Left ventricle myocardium inferior (tissue), 1 donor: ENCODE results near the gene ADAMTSL1. TPM values are rescaled to one million over a fixed set of nuclear protein-coding genes. Genes with fewer than 3 reads are reported as not detected.
"Not testable (repeated sequence)": the region's sequence is repeated elsewhere in the genome, so short reads cannot be mapped to it uniquely, and the experiment has no call there.

Experiments used
- DNase-seq: peaks from one replicate; pipeline ENCODE4 v3.0.0-alpha.2; 2020
- H3K27ac ChIP-seq: fragments of 200-600 bp; replicated peaks from 2 replicates; pipeline ENCODE4 v1.8.0; 2021
- H3K27me3 ChIP-seq: fragments of 200-600 bp; 2 replicates; pipeline ENCODE4 v1.8.0; 2021; ENCODE audit warnings: low read depth
- H3K36me3 ChIP-seq: fragments of 200-600 bp; 2 replicates; pipeline ENCODE4 v1.8.0; 2021
- H3K4me1 ChIP-seq: fragments of 200-600 bp; 2 replicates; pipeline ENCODE4 v1.8.0; 2021
- H3K4me3 ChIP-seq: fragments of 200-600 bp; 2 replicates; pipeline ENCODE4 v1.8.0; 2021; ENCODE audit warnings: mild to moderate bottlenecking, moderate library complexity
- H3K9me3 ChIP-seq: fragments of 200-600 bp; replicated peaks from 2 replicates; pipeline ENCODE4 v1.8.0; 2021
- intact Hi-C: fragments of 100-400 bp; cut with micrococcal nuclease; formaldehyde crosslinking; loops from one replicate; pipeline ENCODE4 v1.11.0; 2022
- total RNA-seq: library from RNA; stranded (reverse); fragmentation: NEBNext Ultra II Directional; extraction: Animal tissue kit (Norgen Biotek cat#: 25700); gene quantifications from one replicate; pipeline ENCODE4 v1.2.1, GENCODE V29; 2021
- TF ChIP-seq, protein P1 (sequence below): fragments of 200-600 bp; IDR thresholded peaks from 2 replicates; pipeline ENCODE4 v1.8.0; 2021; ENCODE audit warnings: antibody characterized with exemption, mild to moderate bottlenecking, borderline replicate concordance
- donor health status: DM: no; HTN: yes; CAD: no; lungs with severe emphysema.

The ADAMTSL1 gene
- total RNA-seq, 1 donor from 2014 or later: 1.7 TPM

DNA sequence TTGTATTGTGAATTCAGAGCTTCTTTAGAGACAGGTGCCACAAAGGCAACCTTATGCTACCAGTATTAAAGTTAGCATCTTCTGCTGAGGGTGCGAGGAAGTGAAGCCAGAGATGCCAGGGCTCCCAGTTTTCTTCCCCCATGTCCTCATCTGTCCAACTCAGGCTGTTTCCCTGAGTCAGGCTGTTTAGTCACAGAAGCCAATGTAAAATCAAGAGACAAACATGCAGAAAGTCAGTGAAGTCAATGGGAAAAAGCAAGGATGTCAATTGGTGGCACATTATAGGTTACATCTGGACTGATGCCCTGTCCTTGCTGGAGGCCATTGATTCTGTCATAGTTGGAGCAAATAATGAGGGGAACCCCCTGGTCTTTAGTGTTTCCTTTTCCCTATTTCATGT is 390.6 kb downstream of the ADAMTSL1 start:
- no peaks in the 10 kb centered on the region for H3K27me3 ChIP-seq
- no peak overlapping the region for H3K4me3 ChIP-seq
- H3K36me3 ChIP-seq: no peaks in the 10 kb centered on the region
- H3K4me1 ChIP-seq: peaks cover 17% of the 10 kb centered on the region
- H3K9me3 ChIP-seq: peaks cover 14% of the 10 kb centered on the region
- DNase-seq: no peak
- no peak overlapping the region for H3K27ac ChIP-seq
- intact Hi-C loops: no loop called here
- TF ChIP-seq, protein P1, sequence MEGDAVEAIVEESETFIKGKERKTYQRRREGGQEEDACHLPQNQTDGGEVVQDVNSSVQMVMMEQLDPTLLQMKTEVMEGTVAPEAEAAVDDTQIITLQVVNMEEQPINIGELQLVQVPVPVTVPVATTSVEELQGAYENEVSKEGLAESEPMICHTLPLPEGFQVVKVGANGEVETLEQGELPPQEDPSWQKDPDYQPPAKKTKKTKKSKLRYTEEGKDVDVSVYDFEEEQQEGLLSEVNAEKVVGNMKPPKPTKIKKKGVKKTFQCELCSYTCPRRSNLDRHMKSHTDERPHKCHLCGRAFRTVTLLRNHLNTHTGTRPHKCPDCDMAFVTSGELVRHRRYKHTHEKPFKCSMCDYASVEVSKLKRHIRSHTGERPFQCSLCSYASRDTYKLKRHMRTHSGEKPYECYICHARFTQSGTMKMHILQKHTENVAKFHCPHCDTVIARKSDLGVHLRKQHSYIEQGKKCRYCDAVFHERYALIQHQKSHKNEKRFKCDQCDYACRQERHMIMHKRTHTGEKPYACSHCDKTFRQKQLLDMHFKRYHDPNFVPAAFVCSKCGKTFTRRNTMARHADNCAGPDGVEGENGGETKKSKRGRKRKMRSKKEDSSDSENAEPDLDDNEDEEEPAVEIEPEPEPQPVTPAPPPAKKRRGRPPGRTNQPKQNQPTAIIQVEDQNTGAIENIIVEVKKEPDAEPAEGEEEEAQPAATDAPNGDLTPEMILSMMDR: no peak

DNA sequence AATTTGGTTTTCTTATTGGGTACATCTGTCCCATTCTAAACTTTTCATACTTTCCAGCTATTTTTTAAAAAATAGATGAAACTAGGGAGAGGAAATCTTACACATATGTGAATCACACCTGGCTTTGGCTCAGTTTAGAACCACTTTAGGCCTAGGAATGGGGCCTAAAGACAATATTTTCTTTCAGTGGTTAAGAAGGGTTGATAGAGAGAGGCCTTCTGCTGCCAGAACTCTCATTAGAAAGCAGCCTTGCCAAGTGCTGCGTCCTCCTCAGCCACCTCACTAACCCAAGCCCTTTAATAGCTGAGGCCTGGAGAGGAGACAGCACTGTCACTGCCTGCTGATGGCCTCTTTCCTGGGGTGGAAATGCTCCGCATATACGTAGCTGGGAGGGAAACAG is 391.6 kb downstream of the ADAMTSL1 start:
- Histone ChIP-seq H3K27ac (no peak overlapping the region), H3K9me3 (peaks cover 24% of the 10 kb centered on the region), H3K4me1 (peaks cover 17% of the 10 kb centered on the region), H3K36me3 (no peaks in the 10 kb centered on the region), H3K27me3 (no peaks in the 10 kb centered on the region), H3K4me3 (no peak overlapping the region)
- TF ChIP-seq, protein P1: no peak
- DNase-seq: no peak
- intact Hi-C loops: no loop called here

GRCh38 chr9:18866121-18866831 is 392.3 kb downstream of the ADAMTSL1 start:
- Histone ChIP-seq H3K4me3 (no peak overlapping the region), H3K27me3 (no peaks in the 10 kb centered on the region), H3K27ac (no peak overlapping the region), H3K4me1 (peaks cover 13% of the 10 kb centered on the region), H3K9me3 (peaks cover 28% of the 10 kb centered on the region), H3K36me3 (no peaks in the 10 kb centered on the region)
- intact Hi-C loops: no loop called here
- TF ChIP-seq, protein P1: no peak
- DNase-seq: no peak

DNA sequence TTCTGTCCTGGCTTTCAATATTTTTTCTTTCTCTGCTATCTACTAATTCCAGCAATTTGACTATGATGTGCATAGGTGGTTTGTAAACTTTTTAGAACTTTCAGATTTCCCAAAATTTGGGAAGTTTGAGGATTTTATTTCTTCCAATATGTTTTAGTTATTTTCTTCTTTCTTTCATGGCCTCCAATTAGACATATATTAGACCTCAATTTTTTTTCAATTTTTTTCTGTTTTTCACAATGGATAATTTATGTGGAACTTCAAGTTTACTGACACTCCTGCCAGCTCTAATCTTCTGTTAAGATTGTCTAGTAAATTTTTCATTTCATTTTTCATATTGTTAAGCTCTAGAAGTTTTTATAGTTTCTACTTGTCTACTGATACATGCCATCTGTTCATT is 395.8 kb downstream of the ADAMTSL1 start:
- TF ChIP-seq, protein P1: no peak
- Histone ChIP-seq H3K27ac (no peak overlapping the region), H3K4me1 (no peaks in the 10 kb centered on the region), H3K9me3 (peaks cover 37% of the 10 kb centered on the region), H3K36me3 (no peaks in the 10 kb centered on the region), H3K4me3 (no peak overlapping the region), H3K27me3 (no peaks in the 10 kb centered on the region)
- DNase-seq: no peak
- intact Hi-C loops: no loop called here

DNA sequence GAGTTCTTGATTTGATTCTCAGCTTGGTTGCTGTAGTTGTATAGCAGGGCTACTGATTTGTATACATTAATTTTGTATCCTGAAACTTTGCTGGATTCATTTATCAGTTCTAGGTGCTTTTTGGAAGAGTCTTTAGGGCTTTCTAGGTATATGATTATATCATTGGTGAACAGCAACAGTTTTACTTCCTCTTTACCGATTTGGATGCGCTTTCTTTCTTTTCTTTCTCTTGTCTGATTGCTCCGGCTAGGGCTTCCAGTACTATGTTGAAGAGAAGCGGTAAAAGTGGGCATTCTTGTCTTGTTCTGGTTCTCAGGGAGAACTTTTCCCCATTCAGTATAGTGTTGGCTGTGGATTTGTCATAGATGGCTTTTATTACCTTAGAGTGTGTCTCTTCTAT is 400.1 kb downstream of the ADAMTSL1 start:
- DNase-seq: no peak
- no peaks in the 10 kb centered on the region for H3K36me3 ChIP-seq
- peaks cover 4% of the 10 kb centered on the region for H3K27me3 ChIP-seq
- intact Hi-C loops: no loop called here
- H3K9me3 ChIP-seq: peaks cover 28% of the 10 kb centered on the region
- no peak overlapping the region for H3K4me3 ChIP-seq
- no peaks in the 10 kb centered on the region for H3K4me1 ChIP-seq
- H3K27ac ChIP-seq: no peak overlapping the region
- TF ChIP-seq, protein P1: no peak

- H3K36me3 ChIP-seq, DNase-seq, H3K4me3 ChIP-seq, H3K27me3 ChIP-seq, H3K4me1 ChIP-seq, intact Hi-C loops, H3K27ac ChIP-seq: not testable (repeated sequence)
- H3K9me3 ChIP-seq: peaks cover 18% of the 10 kb centered on the region
These were observed 401.0 kb downstream of the ADAMTSL1 start for GRCh38 chr9:18874990-18875389.
